Inferior parietal cortex (tissue), 1 donor: ENCODE results near the gene GOLGA6D.
"Not testable (repeated sequence)": the region's sequence is repeated elsewhere in the genome, so short reads cannot be mapped to it uniquely, and the experiment has no call there.

Experiments
- DNase-seq: peaks from one replicate; pipeline ENCODE4 v3.0.0-alpha.2; 2016; ENCODE audit errors: extremely low spot score

Gene GOLGA6D

GRCh38 chr15:75284152-75284551 is 1.5 kb downstream of the GOLGA6D start:
- DNase-seq = not testable (repeated sequence)

DNA sequence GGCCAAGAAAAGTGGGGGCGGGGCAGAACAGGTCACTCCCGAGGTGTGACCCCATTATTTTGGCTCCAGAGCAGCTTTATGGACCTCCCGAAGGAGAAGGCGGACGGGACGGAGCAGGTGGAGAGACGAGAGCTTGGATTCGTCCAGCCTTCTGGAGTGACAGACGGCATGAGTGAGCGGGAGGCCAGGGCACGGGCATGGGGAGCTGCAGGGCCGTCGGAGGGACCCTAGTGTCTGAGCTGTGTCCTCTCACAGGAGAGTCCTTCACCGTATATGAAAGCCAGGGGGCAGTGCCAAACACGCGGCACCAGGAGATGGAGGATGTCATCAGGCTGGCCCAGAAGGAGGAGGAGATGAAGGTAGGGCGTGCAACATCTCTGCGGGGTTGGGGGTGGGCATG is 11.0 kb downstream of the GOLGA6D start:
- not testable (repeated sequence) for DNase-seq

GRCh38 chr15:75298541-75299310 is 16.1 kb downstream of the GOLGA6D start:
- DNase-seq = not testable (repeated sequence)

- not testable (repeated sequence) for DNase-seq
Measured at GRCh38 chr15:75299311-75299688, 16.7 kb downstream of the GOLGA6D start.

- DNase-seq = not testable (repeated sequence)
Measured at GRCh38 chr15:75300026-75300425, 17.4 kb downstream of the GOLGA6D start.

- no peak for DNase-seq
Measured at GRCh38 chr15:75302318-75302717, 19.7 kb downstream of the GOLGA6D start.

DNA sequence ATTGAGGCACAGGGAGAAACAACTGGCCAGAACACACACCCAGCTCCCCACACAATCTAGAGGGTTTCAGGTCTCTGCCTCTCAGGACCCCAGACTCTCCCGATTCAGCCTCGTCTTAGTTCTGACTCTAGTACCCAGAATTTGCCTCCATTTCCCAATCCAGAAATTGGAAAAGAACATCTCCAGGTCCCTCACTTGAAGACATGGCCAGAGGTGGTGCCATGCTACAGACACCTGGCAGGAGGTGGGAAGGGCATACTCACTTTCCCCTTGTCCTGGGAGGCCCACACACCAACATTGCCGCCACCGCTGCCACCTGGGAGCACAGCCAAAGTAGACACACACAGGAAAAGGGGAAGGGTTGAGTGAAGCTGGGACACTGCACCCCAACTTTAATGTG is 20.1 kb downstream of the GOLGA6D start:
- DNase-seq = not testable (repeated sequence)

GRCh38 chr15:75306188-75306587 is 23.6 kb downstream of the GOLGA6D start:
- DNase-seq = no peak

DNA sequence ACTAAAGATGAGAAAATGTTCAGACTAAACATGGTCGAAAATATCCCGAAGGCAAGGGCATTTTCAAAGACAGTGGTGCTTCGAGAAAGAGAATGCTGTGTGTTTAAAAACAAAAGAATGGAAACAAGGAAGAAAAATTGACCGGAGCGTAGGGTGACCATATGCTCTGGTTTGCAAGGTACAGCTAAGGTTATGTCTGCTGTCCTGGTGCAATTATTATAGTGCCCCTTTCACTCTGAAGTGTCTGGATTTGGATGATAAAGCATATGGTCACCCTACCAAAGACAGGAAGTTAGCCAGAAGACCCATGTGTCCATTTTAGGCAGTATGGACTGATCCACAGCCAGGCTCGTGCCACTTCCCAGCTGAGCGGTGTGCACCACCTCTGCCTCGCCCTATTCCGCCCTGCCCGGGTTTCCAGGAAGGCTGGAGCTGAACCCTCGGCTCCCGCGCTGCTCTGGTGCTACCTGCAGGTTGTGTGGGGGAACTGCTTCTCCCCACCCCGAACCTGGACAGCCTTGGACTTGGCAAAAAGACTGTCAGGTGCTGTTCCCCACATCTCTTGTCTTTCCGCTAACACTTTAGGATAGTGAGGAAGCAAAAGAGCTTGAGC is 25.2 kb downstream of the GOLGA6D start:
- peak; percentile 2 for DNase-seq

- no peak for DNase-seq
Measured at GRCh38 chr15:75309711-75310110, 27.1 kb downstream of the GOLGA6D start.

GRCh38 chr15:75312548-75312947 is 29.9 kb downstream of the GOLGA6D start:
- not testable (repeated sequence) for DNase-seq

- DNase-seq = no peak
Measured at GRCh38 chr15:75313116-75313845, 30.6 kb downstream of the GOLGA6D start.

GRCh38 chr15:75314552-75315290 is 32.1 kb downstream of the GOLGA6D start:
- no peak for DNase-seq

GRCh38 chr15:75319231-75319897 is 36.7 kb downstream of the GOLGA6D start:
- DNase-seq = not testable (repeated sequence)

DNA sequence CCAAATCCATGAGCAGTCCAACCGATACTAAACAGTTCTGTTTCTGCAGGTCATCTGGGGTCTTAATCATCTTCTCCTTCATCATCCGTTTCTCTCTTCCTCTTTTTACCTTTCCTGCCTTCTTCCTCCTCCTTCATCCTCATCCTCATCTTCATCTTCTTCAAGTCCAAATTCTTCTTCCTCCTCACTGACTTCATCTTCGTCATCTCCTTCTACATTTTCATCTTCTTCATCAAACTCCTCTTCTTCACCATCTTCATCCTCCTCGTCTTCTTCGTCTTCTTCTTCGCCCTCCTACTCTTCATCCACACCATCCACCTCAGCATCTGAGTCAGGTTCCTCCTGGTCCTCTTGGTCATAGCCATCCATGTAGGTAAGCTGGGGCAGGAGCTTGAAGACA is 39.1 kb downstream of the GOLGA6D start:
- no peak for DNase-seq

DNA sequence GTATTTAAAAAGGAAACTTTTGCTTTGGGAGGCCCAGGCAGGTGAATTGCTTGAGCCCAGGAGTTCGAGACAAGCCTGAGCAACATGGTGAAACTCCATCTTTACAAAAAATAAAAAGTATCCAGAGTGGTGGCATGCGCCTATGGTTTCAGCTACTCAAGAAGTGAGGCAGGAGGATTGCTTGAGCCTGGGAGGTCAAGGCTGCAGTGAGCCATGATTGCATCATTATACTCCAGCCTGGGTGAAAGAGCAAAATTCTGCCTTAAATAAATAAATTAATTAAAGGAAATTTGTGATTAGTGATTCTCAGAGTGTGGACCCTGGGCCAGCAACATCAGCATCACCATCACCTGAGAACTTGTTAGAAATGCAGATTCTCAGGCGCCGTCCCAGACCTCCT is 43.3 kb downstream of the GOLGA6D start:
- no peak for DNase-seq

GRCh38 chr15:75327005-75327404 is 44.4 kb downstream of the GOLGA6D start:
- no peak for DNase-seq

DNA sequence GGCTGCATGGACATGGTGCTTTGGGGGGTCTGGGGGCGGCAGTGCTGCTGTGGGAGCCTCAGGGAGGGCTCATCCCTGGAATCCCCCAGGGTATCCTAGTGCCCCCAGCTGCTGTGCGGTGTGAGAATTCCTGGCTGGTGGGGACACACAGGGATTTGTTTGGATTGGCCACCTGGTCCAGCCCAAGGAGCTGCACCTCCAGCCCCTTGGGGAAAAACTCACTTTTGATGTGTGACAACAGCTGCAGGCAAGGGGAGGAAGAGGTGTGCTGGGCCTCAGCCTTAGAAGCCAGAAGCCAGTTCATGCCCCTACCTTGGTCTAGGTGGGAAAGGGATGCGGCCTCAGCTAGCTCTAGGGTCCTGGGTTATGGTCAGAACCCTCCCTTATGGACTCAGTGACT is 44.9 kb downstream of the GOLGA6D start:
- no peak for DNase-seq

- no peak for DNase-seq
Measured at GRCh38 chr15:75328493-75329314, 46.1 kb downstream of the GOLGA6D start.

GRCh38 chr15:75329571-75329970 is 46.9 kb downstream of the GOLGA6D start:
- DNase-seq = no peak

DNA sequence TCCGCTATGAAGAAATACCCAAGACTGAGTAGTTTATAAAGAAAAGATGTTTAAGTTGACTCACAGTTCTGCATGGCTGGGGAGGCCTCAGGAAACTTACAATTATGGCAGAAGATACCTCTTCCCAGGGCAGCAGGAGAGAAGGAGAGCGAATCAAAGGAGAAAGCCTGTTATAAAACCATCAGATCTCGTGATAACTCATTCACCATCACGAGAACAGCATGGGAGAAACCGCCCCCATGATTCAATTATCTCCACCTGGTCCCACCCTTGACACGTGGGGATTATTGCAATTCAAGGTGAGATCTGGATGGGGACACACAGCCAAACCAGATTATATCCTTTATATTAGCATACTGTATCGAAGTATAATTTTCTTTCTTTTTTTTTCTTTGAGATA is 49.5 kb downstream of the GOLGA6D start:
- not testable (repeated sequence) for DNase-seq
